ENCODE measurements around the gene TMCO4.

GRCh38 chr1:19656780-19657466, 142.8 kb downstream of the TMCO4 start:
- TF ChIP-seq, protein P1, sequence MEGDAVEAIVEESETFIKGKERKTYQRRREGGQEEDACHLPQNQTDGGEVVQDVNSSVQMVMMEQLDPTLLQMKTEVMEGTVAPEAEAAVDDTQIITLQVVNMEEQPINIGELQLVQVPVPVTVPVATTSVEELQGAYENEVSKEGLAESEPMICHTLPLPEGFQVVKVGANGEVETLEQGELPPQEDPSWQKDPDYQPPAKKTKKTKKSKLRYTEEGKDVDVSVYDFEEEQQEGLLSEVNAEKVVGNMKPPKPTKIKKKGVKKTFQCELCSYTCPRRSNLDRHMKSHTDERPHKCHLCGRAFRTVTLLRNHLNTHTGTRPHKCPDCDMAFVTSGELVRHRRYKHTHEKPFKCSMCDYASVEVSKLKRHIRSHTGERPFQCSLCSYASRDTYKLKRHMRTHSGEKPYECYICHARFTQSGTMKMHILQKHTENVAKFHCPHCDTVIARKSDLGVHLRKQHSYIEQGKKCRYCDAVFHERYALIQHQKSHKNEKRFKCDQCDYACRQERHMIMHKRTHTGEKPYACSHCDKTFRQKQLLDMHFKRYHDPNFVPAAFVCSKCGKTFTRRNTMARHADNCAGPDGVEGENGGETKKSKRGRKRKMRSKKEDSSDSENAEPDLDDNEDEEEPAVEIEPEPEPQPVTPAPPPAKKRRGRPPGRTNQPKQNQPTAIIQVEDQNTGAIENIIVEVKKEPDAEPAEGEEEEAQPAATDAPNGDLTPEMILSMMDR (conservative IDR thresholded peaks at IDR 0.05; ENCODE audit: low read depth, low read length), result no peak
- TF ChIP-seq EZH2 (IDR thresholded peaks at IDR 0.05; ENCODE audit: borderline replicate concordance, low read depth, low read length, poor library complexity, severe bottlenecking), result no peak

Data from A673 (cell line).